Stimulated activated naive CD8-positive, alpha-beta T cell treated with anti-CD3 and anti-CD28 coated beads, Interleukin-15, Interleukin-2, amounts not matched to agents 100 ng/mL and 50 ng/mL, for 24 hours (primary cell): ENCODE results near the gene SLCO4A1.
"Not testable (repeated sequence)": the region's sequence is repeated elsewhere in the genome, so short reads cannot be mapped to it uniquely, and the experiment has no call there.

Source experiments
- H3K27ac Mint-ChIP-seq: one replicate; pipeline ENCODE4 v1.8.0; 2021; ENCODE audit warnings: mild to moderate bottlenecking, mixed read lengths
- H3K27me3 Mint-ChIP-seq: one replicate; pipeline ENCODE4 v1.8.0; 2021; ENCODE audit warnings: mixed read lengths
- H3K36me3 Mint-ChIP-seq: one replicate; pipeline ENCODE4 v1.8.0; 2021; ENCODE audit warnings: low read depth, mixed read lengths
- H3K4me1 Mint-ChIP-seq: one replicate; pipeline ENCODE4 v1.8.0; 2021; ENCODE audit warnings: low read depth, mixed read lengths
- H3K4me3 Mint-ChIP-seq: one replicate; pipeline ENCODE4 v1.8.0; 2021; ENCODE audit warnings: mild to moderate bottlenecking, mixed read lengths
- H3K9me3 Mint-ChIP-seq: one replicate; pipeline ENCODE4 v1.8.0; 2021; ENCODE audit warnings: mixed read lengths

The SLCO4A1 gene

DNA sequence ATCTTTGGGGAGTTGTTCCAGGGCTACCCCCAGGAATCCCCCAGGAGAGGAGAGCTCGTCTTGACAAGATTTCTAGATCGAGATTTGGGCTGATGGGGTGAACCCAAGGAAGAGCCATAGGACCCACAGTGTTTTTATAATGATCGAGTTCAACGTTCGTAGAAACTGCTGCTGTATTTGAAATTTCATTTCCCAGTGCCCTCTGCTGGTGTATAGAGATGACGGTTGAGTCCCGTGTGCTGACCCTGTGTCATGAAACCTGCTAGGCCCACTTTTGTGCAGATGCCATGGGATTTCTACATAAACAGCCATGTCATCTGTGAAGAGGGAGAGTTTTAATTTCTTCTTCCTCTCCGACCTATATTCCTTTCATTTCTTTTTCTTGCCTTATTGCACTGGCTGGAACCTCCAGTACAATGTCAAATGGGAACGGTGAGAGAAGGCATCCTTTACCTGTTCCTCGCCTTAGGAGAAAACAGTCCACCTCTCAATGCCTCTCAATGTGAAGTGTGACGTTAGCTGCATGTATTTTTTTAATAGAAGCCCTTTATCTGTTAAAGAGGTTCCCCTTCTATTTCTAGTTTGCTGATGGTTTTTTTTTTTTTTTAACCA lies 37.8 kb downstream of the SLCO4A1 start:
- no peaks in the 10 kb centered on the region for H3K9me3 Mint-ChIP-seq
- H3K4me3 Mint-ChIP-seq = no peak overlapping the region
- H3K4me1 Mint-ChIP-seq = no peaks in the 10 kb centered on the region
- H3K36me3 Mint-ChIP-seq = no peaks in the 10 kb centered on the region
- H3K27ac Mint-ChIP-seq = no peak overlapping the region
- H3K27me3 Mint-ChIP-seq = no peaks in the 10 kb centered on the region

DNA sequence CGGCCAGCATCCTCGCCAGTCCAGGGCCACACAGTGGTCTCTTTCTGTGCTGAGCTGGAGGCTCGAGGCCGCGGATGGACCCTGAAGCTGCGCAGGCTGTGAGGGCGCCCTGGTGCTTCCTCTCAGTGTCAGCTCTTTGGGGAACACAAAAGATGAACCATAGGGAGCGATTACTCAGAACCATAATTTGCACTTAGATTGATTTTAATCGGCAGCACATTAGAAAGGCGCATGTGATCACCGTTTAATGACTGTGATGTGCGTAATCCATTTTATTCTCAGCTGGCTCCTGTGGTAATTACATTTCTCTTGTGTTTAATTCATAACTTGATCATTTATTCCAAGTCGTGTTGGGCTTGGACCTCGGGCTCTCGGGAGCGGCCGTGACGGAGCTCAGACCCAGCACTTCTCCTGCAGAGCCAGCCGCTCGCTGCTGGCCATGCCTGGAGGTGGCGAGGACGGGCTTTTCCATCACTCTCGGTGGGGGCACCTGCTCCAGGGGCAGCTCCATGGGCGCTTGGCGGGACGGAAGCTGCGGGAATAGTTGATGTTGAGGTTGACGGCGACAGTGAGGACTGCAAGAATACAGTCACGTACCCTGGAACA lies 40.7 kb downstream of the SLCO4A1 start:
- H3K4me3 Mint-ChIP-seq = no peak overlapping the region
- peaks cover 4% of the 10 kb centered on the region for H3K4me1 Mint-ChIP-seq
- no peak overlapping the region for H3K27ac Mint-ChIP-seq
- H3K27me3 Mint-ChIP-seq = peaks cover 6% of the 10 kb centered on the region
- no peaks in the 10 kb centered on the region for H3K36me3 Mint-ChIP-seq
- no peaks in the 10 kb centered on the region for H3K9me3 Mint-ChIP-seq

DNA sequence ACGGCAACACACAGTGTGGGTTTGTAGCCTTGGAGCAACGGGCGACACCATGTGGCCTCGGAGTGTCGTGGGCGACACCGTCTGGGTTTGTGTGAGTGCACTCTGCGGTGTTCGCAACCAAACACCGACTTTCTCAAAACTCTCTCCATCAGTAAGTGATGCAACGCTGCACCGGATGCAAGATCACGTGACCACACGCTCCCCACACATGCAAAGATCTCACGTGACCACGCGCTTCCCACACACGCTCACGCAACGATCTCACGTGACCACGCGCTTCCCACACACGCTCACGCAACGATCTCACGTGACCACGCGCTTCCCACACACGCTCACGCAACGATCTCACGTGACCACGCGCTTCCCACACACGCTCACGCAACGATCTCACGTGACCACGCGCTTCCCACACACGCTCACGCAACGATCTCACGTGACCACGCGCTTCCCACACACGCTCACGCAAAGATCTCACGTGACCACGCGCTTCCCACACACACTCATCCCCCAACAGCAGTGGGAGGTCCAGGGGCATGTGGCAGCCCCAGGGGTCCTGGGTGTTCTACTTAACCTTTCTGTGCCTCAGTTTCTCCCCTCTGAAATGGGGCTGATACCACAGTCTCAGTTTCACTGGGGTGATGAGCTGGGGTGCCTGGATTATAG lies 41.5 kb downstream of the SLCO4A1 start:
- H3K36me3 Mint-ChIP-seq, H3K4me1 Mint-ChIP-seq, H3K27ac Mint-ChIP-seq, H3K4me3 Mint-ChIP-seq, H3K27me3 Mint-ChIP-seq, H3K9me3 Mint-ChIP-seq: not testable (repeated sequence)

DNA sequence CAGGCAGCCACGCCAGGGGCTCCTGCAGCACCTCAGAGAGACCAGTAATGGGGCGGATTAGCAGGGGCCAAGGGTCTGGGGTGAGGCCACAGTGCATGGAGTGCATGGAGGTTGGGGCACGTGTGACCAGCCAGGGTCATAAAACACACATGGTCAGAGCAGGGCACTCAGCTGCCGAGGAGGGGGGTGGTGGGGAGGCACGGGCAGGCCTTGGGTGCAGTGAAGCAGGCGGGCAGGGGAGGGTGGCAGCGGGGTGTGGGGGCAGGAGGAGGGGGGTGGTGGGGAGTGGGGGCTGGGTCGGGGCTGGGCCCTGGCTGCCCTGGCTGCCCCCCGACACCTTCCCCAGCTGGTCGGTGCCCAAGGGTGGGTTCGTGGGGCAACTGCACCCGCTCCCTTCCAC lies 42.7 kb downstream of the SLCO4A1 start:
- Mint-ChIP-seq H3K27me3 (peaks cover 6% of the 10 kb centered on the region), H3K36me3 (no peaks in the 10 kb centered on the region), H3K4me1 (peaks cover 4% of the 10 kb centered on the region), H3K4me3 (no peak overlapping the region), H3K9me3 (no peaks in the 10 kb centered on the region), H3K27ac (no peak overlapping the region)

DNA sequence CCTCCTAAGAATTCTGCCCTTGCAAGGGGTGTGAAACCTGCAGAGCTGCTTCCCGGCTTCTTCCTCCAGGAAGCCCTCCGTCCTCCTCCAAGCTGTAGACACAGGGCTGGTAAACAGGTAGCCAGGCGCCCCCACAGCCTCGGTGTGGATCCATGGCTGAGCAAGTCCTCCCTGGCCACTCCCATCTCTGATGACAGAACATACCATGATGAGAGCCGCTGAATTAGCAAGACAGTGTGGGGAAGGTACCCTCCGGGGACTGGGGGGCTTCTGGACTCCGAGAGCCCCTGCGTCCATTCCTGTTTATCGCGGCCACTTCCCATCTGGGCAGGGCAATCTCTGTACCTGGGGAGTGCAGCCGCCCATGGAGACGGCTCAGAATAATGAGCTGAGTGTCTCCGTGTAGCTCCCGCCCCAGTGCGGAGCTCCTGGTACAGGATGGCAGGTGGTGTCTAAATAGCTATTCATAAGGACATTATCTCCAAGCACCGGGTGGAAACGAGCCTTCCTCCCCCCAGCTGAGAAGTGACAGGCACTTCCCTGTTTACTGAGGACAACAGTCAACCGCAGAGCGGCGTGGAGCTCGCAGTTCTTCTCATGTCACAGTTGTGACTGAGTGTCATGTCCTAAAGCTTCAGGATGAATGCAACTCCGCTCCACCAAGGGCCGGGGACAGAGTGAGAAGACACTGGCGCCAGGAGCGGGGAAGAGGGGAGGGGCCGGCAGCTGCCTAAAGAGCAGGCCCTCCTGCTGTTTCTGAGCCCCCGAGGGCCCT lies 43.7 kb downstream of the SLCO4A1 start:
- Mint-ChIP-seq H3K4me1 (peaks cover 4% of the 10 kb centered on the region), H3K9me3 (no peaks in the 10 kb centered on the region), H3K36me3 (no peaks in the 10 kb centered on the region), H3K27ac (no peak overlapping the region), H3K4me3 (no peak overlapping the region), H3K27me3 (peaks cover 6% of the 10 kb centered on the region)

DNA sequence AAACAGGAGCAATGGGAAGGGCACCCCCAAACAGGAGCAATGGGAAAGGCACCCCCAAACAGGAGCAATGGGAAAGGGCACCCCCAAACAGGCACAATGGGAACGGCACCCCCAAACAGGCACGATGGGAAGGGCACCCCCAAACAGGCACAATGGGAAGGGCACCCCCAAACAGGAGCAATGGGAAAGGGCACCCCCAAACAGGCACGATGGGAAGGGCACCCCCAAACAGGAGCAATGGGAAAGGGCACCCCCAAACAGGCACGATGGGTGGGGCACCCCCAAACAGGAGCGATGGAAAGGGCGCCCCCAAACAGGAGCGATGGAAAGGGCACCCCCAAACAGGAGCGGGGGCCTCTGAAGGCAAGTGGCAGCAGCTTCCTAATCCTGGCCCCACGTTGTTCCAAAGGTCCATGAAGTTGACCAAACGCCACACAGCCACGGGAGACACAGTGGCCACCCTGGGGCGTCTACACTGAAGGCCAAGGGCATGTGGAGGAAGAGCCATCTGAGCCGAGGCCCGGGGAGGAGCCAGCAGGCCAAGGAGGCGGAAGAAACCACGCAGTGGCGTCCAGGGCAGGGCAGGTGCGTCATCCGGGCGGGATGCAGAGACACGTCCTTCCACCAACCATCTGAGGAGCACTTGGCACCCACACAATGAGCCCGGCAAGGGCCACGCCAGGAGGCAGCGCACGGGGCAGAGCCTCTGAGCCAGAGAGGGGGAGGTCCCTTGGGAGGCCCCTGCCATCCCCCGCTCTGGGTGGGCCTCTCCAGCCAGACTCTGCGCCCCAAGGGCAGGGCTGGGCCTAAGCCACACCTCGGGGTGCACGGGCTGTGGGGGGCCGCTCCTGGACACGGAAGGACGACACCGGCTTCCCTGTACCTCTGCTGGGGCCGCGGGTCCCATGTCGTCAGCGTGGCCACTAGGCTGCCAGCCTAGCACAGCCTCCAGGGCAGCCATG lies 44.8 kb downstream of the SLCO4A1 start:
- Mint-ChIP-seq H3K27me3 (peaks cover 6% of the 10 kb centered on the region), H3K36me3 (no peaks in the 10 kb centered on the region), H3K27ac (no peak overlapping the region), H3K4me3 (no peak overlapping the region), H3K9me3 (no peaks in the 10 kb centered on the region), H3K4me1 (peaks cover 9% of the 10 kb centered on the region)

DNA sequence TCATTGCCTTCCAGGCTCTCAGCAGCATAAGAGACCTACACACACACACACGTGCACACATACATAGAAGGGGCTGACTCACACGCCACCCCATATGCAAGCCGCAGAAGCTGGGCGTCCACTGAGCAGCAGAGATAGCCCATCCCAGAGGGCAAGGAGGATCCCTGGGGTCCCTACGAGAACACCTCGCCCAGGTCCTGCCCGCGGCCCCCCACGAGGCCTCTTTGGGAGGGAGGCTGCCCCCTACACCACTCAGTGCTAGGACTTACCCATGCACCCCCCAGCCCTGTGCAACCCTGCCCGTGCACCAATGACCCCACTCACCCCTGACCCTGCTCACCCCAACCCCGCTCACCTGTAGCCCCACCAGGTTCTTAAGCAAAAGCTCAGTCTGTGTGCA lies 45.8 kb downstream of the SLCO4A1 start:
- Mint-ChIP-seq H3K9me3 (no peaks in the 10 kb centered on the region), H3K27me3 (peaks cover 9% of the 10 kb centered on the region), H3K27ac (no peak overlapping the region), H3K36me3 (no peaks in the 10 kb centered on the region), H3K4me3 (no peak overlapping the region), H3K4me1 (peaks cover 9% of the 10 kb centered on the region)

DNA sequence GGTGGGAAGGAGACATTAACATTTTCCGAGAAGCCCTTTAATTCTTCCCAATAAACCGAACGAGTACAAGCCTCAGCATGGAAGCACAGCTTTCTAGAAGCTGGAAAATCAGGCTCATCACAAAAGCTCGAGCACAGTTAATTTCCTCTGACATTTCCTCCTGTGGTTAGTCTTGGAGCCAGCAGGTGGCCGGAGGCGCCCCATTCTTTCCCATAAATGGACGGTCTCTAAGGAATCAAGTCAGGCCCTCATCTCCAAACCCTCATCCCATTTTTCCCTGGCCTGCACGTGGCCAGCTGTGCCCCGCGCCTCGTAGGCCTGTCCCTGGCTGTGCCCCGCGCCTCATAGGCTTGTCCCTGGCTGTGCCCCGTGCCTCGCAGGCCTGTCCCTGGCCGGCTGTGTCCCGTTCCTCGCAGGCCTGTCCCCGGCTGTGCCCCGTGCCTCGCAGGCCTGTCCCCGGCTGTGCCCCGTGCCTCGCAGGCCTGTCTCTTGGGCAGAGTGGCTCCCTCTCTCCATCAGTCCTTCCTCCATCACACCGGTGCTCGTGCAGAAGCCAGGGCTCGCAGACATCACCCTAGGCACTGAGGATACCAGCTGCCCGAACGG lies 46.7 kb downstream of the SLCO4A1 start:
- no peak overlapping the region for H3K27ac Mint-ChIP-seq
- peaks cover 9% of the 10 kb centered on the region for H3K4me1 Mint-ChIP-seq
- peaks cover 9% of the 10 kb centered on the region for H3K27me3 Mint-ChIP-seq
- H3K4me3 Mint-ChIP-seq = no peak overlapping the region
- H3K9me3 Mint-ChIP-seq = no peaks in the 10 kb centered on the region
- no peaks in the 10 kb centered on the region for H3K36me3 Mint-ChIP-seq

DNA sequence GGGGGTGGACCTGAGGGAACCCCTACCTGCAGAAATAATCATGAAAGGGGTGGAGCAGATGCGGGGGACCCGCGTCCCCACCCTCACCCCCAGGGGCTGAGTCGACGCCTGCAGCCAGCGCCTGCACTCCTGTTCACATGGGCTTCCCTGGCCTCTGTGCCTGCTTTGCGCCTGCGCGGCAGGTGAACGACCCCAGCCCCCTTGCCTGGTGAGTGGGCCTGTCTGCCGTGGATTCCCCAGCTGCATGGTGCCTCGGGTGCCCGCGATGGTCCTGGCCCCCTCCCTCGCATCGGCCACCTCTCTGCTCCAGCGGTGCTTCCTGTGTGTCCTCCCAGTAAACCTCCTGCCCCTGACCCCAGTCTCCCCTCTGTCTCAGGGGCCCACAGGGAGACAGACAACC lies 47.6 kb downstream of the SLCO4A1 start:
- Mint-ChIP-seq H3K9me3 (no peaks in the 10 kb centered on the region), H3K27ac (no peak overlapping the region), H3K4me3 (no peak overlapping the region), H3K36me3 (no peaks in the 10 kb centered on the region), H3K27me3 (peaks cover 9% of the 10 kb centered on the region), H3K4me1 (peaks cover 9% of the 10 kb centered on the region)

DNA sequence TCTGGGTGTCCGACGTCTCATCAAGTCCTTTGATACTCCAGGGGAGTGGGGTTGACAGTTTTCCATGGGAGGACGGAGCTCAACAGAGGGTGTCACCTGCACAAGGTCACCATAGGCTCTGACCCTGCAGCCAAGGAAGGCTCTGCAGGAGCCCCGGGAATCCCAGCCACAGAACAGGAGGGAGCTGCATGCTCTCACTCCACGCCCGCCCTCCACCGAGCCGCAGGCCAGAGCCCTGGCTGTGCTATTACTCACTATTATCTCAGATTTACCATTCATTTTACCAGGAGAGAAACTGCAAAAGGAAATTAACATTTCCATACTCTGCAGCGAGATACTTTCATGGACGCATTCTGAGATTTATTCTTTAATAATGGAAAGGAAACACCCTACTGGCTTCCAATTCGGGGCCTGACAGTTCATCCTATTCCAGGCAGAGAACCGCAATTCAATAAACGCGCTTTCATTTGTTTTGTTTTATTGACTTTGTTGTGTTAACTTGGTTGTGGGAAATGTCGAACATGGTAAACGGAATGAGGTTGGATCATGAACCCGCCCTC lies 48.0 kb downstream of the SLCO4A1 start:
- Mint-ChIP-seq H3K36me3 (no peaks in the 10 kb centered on the region), H3K9me3 (no peaks in the 10 kb centered on the region), H3K4me3 (no peak overlapping the region), H3K27ac (no peak overlapping the region), H3K4me1 (peaks cover 9% of the 10 kb centered on the region), H3K27me3 (peaks cover 9% of the 10 kb centered on the region)

DNA sequence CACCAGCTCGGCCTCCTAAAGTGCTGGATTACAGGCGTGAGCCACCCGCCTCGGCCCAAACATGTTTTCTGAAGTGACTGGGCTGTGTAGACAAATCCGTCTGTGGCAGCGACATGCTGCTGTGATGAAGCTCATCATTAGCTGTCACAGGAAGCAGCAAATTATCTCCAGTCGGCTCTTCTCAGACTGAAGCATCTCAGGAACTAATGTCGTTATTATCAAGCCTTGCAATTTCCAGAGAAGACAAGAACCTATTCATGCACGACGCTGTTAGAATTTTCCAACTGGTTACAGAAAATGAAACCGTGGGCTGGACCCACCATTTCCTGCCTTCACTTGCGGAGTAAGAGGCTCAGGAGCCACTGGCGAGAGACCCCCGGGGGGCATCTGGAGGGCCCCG lies 49.2 kb downstream of the SLCO4A1 start:
- H3K27me3 Mint-ChIP-seq = peaks cover 3% of the 10 kb centered on the region
- H3K36me3 Mint-ChIP-seq = no peaks in the 10 kb centered on the region
- H3K9me3 Mint-ChIP-seq = no peaks in the 10 kb centered on the region
- H3K27ac Mint-ChIP-seq = no peak overlapping the region
- H3K4me1 Mint-ChIP-seq = peaks cover 5% of the 10 kb centered on the region
- H3K4me3 Mint-ChIP-seq = no peak overlapping the region

DNA sequence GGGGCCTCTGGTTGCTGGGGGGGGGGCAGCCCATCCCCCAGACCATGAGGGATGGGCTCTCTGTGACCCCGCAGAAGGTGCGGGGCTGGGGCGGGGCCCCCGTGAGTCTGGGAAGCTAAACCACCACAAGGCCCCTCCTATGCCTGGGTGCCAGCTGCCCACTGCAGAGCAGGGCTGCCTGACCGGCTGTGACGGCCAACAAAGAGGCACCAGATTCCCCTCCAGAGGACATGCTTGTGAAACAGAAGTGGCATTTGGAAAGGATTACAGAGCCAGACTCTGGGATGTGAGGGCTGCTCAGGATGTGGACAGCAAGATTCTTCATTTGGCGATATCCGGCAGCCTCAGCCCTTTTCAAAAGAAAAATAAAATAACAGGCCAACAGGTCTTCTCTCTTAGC lies 49.9 kb downstream of the SLCO4A1 start:
- Mint-ChIP-seq H3K9me3 (no peaks in the 10 kb centered on the region), H3K27me3 (peaks cover 3% of the 10 kb centered on the region), H3K4me1 (peaks cover 5% of the 10 kb centered on the region), H3K27ac (no peak overlapping the region), H3K4me3 (no peak overlapping the region), H3K36me3 (no peaks in the 10 kb centered on the region)

DNA sequence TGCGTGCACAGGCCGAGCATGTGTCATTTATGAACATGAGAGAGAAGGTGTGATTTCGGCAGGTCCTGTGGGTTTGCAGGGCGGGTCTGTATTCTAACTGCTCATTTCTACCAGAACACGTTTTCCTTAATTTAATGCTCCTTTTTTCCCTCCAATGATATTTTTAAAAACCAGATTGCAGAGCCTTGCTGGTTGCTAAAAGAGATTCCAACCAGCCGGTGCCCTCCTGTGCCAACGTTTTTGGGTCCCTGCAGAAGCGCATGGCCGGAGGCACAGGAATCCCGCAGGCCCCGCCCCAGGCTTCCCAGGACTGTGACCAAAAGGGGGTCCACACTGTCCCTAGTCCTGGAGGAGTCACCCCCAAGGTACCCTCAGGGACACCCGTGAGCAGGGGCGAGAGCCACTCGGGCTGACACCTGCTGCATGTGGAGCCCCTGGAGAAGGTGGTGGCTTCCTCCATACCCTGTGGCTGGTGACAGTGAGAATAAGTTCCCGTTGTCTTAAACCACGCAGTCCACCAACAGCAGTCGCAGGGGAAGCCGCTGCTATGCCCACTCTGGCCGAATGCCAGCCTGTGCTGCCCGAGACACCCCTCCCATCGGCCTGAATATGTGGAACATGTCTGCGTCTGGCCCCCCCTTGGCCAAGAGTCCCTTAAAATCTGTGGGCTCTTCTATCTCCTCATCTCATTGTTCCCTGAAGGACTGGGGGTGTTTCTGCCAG lies 50.7 kb downstream of the SLCO4A1 start:
- no peak overlapping the region for H3K27ac Mint-ChIP-seq
- no peak overlapping the region for H3K4me3 Mint-ChIP-seq
- H3K4me1 Mint-ChIP-seq = peaks cover 5% of the 10 kb centered on the region

More for the DNA sequence above, 50.7 kb downstream of the SLCO4A1 start:
- Mint-ChIP-seq H3K27me3 (peaks cover 3% of the 10 kb centered on the region), H3K36me3 (no peaks in the 10 kb centered on the region), H3K9me3 (no peaks in the 10 kb centered on the region)
